ENCODE measurements around the gene POLR2J.

DNA sequence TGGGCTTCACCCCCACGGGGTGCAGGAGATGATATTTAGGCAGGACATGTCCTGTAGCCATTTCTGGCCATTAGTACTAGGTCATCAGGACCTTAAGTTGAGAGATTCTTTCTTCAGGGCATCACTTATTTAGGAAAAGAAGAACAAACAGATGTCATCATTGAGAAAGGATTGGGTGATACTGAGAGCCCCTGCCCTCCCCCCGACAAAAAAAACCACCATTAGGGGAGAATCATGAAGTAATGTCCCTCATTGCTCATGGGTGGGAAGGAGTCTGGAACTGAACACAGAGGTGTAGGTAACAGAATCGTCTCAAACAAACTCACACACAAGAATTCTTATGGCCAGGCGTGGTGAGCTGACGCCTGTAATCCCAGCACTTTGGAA lies 51.7 kb downstream of the POLR2J start:
- TF ChIP-seq ZBTB33 (IDR thresholded peaks at IDR 0.05) = no peak
- no peak for TF ChIP-seq YY1 (IDR thresholded peaks at IDR 0.05)
- no peak for TF ChIP-seq ATF3 (IDR thresholded peaks at IDR 0.05)
